BLaER1 treated with 17β-estradiol and CSF1 and Interleukin-3, amounts not matched to agents 10 nM and 100 nM (cell line): ENCODE measurements around the gene OVCA2.

Experiments
- H3K27ac ChIP-seq, 11 experiments: shearing (Covaris generic); formaldehyde crosslinking; 2 replicates each; pipeline ENCODE4 v1.8.1; 2022
- H3K27me3 ChIP-seq, 11 experiments: shearing (Covaris generic); formaldehyde crosslinking; 2 replicates each; pipeline ENCODE4 v1.8.1; 2022
- H3K36me3 ChIP-seq, 11 experiments: shearing (Covaris generic); formaldehyde crosslinking; 2 replicates each; pipeline ENCODE4 v1.8.1; 2022
- H3K4me1 ChIP-seq, 10 experiments: shearing (Covaris generic); formaldehyde crosslinking; 2 replicates each; pipeline ENCODE4 v1.8.1; 2022
- H3K4me2 ChIP-seq, 11 experiments: shearing (Covaris generic); formaldehyde crosslinking; 2 replicates each; pipeline ENCODE4 v1.8.1; 2022
- H3K4me3 ChIP-seq, 10 experiments: shearing (Covaris generic); formaldehyde crosslinking; 2 replicates each; pipeline ENCODE4 v1.8.1; 2022
- H3K9ac ChIP-seq, 11 experiments: shearing (Covaris generic); formaldehyde crosslinking; 2 replicates each; pipeline ENCODE4 v1.8.1; 2022
- H3K9me3 ChIP-seq, 11 experiments: shearing (Covaris generic); formaldehyde crosslinking; replicated peaks in 1 of 11; 2 replicates each; pipeline ENCODE4 v1.8.1; 2022
- H4K20me1 ChIP-seq, 11 experiments: shearing (Covaris generic); formaldehyde crosslinking; 2 replicates each; pipeline ENCODE4 v1.8.1; 2022
- Cebpa-rat ChIP-seq, 11 experiments: shearing (Covaris generic); IDR thresholded peaks; 2 replicates each; pipeline ENCODE4 v1.8.1; 2022

Gene OVCA2

GRCh38 chr17:2070241-2071023 lies 28.6 kb downstream of the OVCA2 start:
- H3K4me3 ChIP-seq = no peak overlapping the region
- H4K20me1 ChIP-seq = peaks cover 0 to 25% (median 0%) of the 10 kb centered on the region in 11 experiments; a peak in 4 of 22 replicates
- peaks cover 1 to 32% (median 9%) of the 10 kb centered on the region in 11 experiments; a peak in 13 of 22 replicates for H3K36me3 ChIP-seq
- peaks cover 85 to 100% (median 100%) of the 10 kb centered on the region in 10 experiments for H3K4me1 ChIP-seq
- no peaks in the 10 kb centered on the region for H3K9me3 ChIP-seq
- H3K27me3 ChIP-seq = no peaks in the 10 kb centered on the region
- peak overlapping the region; percentile 65 to 100 (median 92) for H3K4me2 ChIP-seq
- peak overlapping the region in 6 of 11 experiments; percentile 25 to 60 (median 44); a peak in 10 of 22 replicates for H3K9ac ChIP-seq
- peak overlapping the region in 9 of 11 experiments; percentile 50 to 83 (median 71); a peak in 18 of 22 replicates for H3K27ac ChIP-seq
- no peak for TF ChIP-seq Cebpa-rat (IDR thresholded peaks at IDR 0.05)

GRCh38 chr17:2071024-2071385 lies 29.2 kb downstream of the OVCA2 start:
- peaks cover 0 to 26% (median 4%) of the 10 kb centered on the region in 11 experiments; a peak in 9 of 22 replicates for H3K36me3 ChIP-seq
- no peaks in the 10 kb centered on the region for H3K9me3 ChIP-seq
- peak overlapping the region in 8 of 11 experiments; percentile 1 to 60 (median 37); a peak in 9 of 22 replicates for H3K9ac ChIP-seq
- peak overlapping the region; percentile 65 to 100 (median 92) for H3K4me2 ChIP-seq
- TF ChIP-seq Cebpa-rat (IDR thresholded peaks at IDR 0.05) = no peak
- H3K4me3 ChIP-seq = no peak overlapping the region
- H3K27ac ChIP-seq = peak overlapping the region in 9 of 11 experiments; percentile 50 to 83 (median 71); a peak in 18 of 22 replicates
- no peaks in the 10 kb centered on the region for H3K27me3 ChIP-seq
- peaks cover 85 to 100% (median 100%) of the 10 kb centered on the region in 10 experiments for H3K4me1 ChIP-seq
- H4K20me1 ChIP-seq = peaks cover 0 to 27% (median 0%) of the 10 kb centered on the region in 11 experiments; a peak in 4 of 22 replicates

DNA sequence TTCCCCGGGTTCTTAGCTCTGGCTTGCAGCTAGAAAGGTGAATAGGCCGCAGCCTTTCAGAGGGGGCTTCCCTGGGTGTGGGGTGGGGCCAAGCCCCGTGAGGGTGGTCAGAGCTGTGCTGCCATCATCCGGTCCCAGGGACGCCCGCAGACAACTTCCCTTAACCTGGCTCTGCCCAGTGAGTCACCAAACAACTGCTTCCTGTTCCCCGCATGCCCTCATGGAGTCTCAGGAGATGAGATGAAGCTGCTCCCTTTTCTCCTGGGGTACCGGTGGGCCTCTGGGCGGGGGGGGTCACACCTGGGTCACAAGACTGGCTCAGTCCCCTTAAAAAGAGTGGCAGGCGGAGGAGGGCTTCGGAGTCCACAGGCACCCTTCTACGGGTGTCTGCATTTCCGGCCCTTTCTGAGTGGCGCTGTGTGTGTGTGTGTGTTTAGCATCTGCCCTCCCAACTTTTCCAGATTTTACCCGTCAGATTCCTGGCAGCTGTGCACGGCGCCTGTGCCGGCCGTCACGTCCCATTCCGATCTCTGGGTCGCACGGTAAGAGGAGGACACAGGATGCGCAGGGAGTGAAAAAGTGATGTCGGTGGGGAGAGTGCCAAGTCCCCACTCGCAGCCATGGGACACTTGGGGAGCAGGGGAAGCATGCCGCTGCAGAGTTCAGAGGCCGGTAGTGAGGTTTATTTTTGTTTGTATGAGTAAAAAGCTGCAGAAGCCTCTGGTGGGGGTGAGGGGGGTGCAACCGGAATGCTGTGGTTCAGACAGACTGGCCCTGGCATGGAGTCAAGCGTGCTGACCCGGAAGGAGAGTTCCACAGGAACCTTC lies 29.8 kb downstream of the OVCA2 start:
- H3K9me3 ChIP-seq = no peaks in the 10 kb centered on the region
- TF ChIP-seq Cebpa-rat (IDR thresholded peaks at IDR 0.05) = no peak
- H3K27me3 ChIP-seq = no peaks in the 10 kb centered on the region
- peaks cover 85 to 100% (median 100%) of the 10 kb centered on the region in 10 experiments for H3K4me1 ChIP-seq
- H3K27ac ChIP-seq = peak overlapping the region in 9 of 11 experiments; percentile 50 to 83 (median 71); a peak in 18 of 22 replicates
- H3K9ac ChIP-seq = peak overlapping the region in 9 of 11 experiments; percentile 1 to 60 (median 47); a peak in 11 of 22 replicates
- peaks cover 0 to 27% (median 0%) of the 10 kb centered on the region in 11 experiments; a peak in 4 of 22 replicates for H4K20me1 ChIP-seq
- peaks cover 0 to 26% (median 4%) of the 10 kb centered on the region in 11 experiments; a peak in 13 of 22 replicates for H3K36me3 ChIP-seq
- H3K4me2 ChIP-seq = peak overlapping the region; percentile 65 to 100 (median 92)
- H3K4me3 ChIP-seq = 0 out of 20 replicates have a peak overlapping the region, but pooled peaks of 1 of the 10 experiments have one; percentile 12

- Histone ChIP-seq H3K4me1 (peaks cover 66 to 82% (median 78%) of the 10 kb centered on the region in 10 experiments), H3K4me2 (peak overlapping the region in 10 of 11 experiments; percentile 46 to 100 (median 93); a peak in 19 of 22 replicates), H3K4me3 (no peak overlapping the region), H3K36me3 (peaks cover 31 to 54% (median 35%) of the 10 kb centered on the region in 11 experiments), H4K20me1 (peaks cover 0 to 8% (median 0%) of the 10 kb centered on the region in 11 experiments; a peak in 2 of 22 replicates), H3K27me3 (no peaks in the 10 kb centered on the region), H3K9ac (peak overlapping the region in 7 of 11 experiments; percentile 11 to 60 (median 40); a peak in 8 of 22 replicates), H3K27ac (peak overlapping the region in 8 of 11 experiments; percentile 21 to 83 (median 62); a peak in 13 of 22 replicates), H3K9me3 (no peaks in the 10 kb centered on the region)
- no peak for TF ChIP-seq Cebpa-rat (IDR thresholded peaks at IDR 0.05)
Observed at GRCh38 chr17:2074919-2075318, 33.1 kb downstream of the OVCA2 start.

DNA sequence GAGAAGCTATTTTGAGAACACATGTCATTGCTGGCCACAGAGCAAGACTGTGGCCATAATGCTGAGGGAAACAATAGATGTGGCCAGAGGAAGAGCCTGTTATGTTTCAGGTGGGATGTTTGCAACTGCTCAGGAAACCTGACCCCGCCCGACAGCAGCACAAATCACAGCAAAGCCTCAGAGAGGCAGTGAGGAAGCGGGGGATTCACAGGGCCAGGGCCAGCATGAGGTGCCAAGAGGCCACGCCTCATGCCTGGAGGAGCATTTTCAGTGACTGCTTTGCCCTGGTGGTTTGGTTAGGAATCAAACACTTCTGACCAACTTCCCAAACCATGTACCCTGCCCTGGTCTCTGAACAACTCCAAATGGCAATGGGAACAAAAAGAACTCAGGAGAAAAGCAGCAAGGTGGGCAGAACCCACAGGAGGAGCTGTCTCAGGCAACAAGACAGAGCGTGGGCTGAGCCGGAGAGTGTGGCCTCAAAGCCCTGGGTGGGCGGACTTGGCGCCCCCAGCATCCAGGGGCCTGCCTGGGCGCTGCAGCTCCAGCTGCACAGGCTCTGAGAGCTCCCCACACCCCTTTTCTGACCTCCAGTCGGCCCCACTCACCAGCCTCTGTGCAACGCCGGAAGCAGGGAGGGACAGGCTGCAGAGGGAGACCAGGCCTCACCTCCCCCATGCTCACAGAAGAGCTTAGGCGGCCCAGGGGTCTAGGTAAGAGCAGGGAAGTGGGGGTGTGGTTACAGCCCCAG lies 33.7 kb downstream of the OVCA2 start:
- H3K9me3 ChIP-seq = no peaks in the 10 kb centered on the region
- peaks cover 62 to 76% (median 72%) of the 10 kb centered on the region in 10 experiments for H3K4me1 ChIP-seq
- no peak for TF ChIP-seq Cebpa-rat (IDR thresholded peaks at IDR 0.05)

DNA sequence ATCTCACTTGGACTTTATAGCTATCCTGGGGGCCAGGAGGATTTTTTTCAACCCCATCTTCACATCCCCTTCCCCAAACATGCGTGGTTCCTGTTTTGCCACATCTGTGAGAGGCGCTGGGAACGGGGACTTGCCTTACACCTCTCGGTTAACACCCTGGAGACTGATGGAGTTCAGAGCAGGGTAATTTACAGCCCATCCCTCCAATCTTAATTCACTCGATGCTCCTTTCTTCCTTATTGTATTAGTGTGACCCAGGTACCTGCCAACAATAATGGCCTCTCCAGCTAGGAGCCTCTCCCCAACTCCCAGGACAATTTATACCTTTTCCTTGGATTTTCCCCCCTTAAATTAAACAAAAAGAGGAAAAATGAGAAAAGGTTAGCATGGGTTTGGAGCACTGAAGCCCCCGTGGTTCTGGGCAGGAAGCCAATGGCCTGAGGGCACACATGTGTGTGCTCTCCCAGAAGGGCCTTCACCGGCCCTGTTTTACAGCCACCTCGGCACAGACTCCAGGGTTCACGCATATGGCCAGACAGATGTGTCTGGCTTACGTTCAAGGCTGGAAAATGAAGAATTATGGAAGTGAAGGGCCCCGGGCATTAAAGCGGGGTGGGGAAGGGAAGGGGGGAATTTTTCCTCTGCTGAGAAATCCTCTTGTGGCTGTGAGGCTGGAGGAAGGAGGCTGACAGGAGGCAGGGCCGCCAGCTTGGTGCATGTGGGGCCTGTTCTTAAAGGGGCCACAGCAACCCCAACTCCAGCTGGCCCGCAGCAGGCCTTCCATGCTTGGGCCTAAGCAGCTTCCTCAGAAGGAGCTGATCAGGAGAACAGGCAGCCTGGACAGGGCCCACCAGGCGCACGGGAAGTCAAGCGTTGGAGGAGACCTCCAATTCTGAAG lies 34.5 kb downstream of the OVCA2 start:
- Histone ChIP-seq H3K4me3 (peak overlapping the region in 2 of 10 experiments; percentile 3 to 8; a peak in 1 of 20 replicates), H3K4me1 (peaks cover 58 to 72% (median 66%) of the 10 kb centered on the region in 10 experiments), H3K36me3 (peaks cover 43 to 58% (median 48%) of the 10 kb centered on the region in 11 experiments), H3K9ac (peak overlapping the region in 9 of 11 experiments; percentile 42 to 67 (median 62); a peak in 16 of 22 replicates), H3K9me3 (no peaks in the 10 kb centered on the region), H3K27ac (peak overlapping the region in 9 of 11 experiments; percentile 64 to 83 (median 73); a peak in 18 of 22 replicates), H4K20me1 (peaks cover 0 to 11% (median 0%) of the 10 kb centered on the region in 11 experiments; a peak in 3 of 22 replicates), H3K4me2 (peak overlapping the region; percentile 70 to 98 (median 92)), H3K27me3 (no peaks in the 10 kb centered on the region)
- no peak for TF ChIP-seq Cebpa-rat (IDR thresholded peaks at IDR 0.05)

More for the DNA sequence above, 33.7 kb downstream of the OVCA2 start:
- peak overlapping the region; percentile 70 to 98 (median 92) for H3K4me2 ChIP-seq
- peak overlapping the region in 9 of 11 experiments; percentile 42 to 67 (median 62); a peak in 17 of 22 replicates for H3K9ac ChIP-seq
- peak overlapping the region in 9 of 11 experiments; percentile 64 to 83 (median 73); a peak in 18 of 22 replicates for H3K27ac ChIP-seq
- peaks cover 0 to 8% (median 0%) of the 10 kb centered on the region in 11 experiments; a peak in 2 of 22 replicates for H4K20me1 ChIP-seq
- peak overlapping the region in 2 of 10 experiments; percentile 3 to 8; a peak in 1 of 20 replicates for H3K4me3 ChIP-seq
- peaks cover 37 to 54% (median 41%) of the 10 kb centered on the region in 11 experiments for H3K36me3 ChIP-seq
- H3K27me3 ChIP-seq = no peaks in the 10 kb centered on the region

DNA sequence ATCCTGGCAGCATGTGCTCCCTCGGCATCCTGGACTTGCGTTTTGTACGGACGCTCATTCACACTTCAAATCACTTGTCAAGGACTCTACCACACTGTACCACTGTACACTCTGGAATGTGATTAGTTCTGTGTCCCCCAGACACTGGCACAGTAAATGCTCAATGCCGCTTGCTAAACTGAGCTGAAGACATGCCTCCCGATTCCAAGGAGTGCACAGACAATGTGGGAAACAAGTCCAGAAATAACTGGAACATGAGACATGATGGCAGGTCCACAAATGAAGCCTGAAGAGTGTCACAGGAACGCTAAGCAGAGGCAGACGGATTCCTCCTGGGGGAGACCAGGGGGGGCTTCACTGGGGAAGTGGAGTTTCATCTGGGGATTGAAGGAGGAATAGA lies 35.2 kb downstream of the OVCA2 start:
- Histone ChIP-seq H3K36me3 (peaks cover 48 to 58% (median 55%) of the 10 kb centered on the region in 11 experiments), H3K9ac (peak overlapping the region in 7 of 11 experiments; percentile 45 to 65 (median 62); a peak in 4 of 22 replicates), H3K9me3 (no peaks in the 10 kb centered on the region), H3K4me2 (peak overlapping the region; percentile 70 to 98 (median 92)), H3K4me1 (peaks cover 54 to 72% (median 61%) of the 10 kb centered on the region in 10 experiments), H3K4me3 (no peak overlapping the region), H4K20me1 (peaks cover 0 to 18% (median 0%) of the 10 kb centered on the region in 11 experiments; a peak in 4 of 22 replicates), H3K27ac (peak overlapping the region in 7 of 11 experiments; percentile 64 to 83 (median 76); a peak in 11 of 22 replicates), H3K27me3 (no peaks in the 10 kb centered on the region)
- no peak for TF ChIP-seq Cebpa-rat (IDR thresholded peaks at IDR 0.05)
